Kidney glomerular epithelial cell (primary cell): ENCODE measurements around the gene SLC3A2.

Experiments
- DNase-seq: peaks from one replicate; lab custom pipeline; 2025; lab: John Stamatoyannopoulos, UW

SLC3A2 gene

GRCh38 chr11:62911137-62912130, 30.7 kb downstream of the SLC3A2 start:
- DNase-seq = no peak

- DNase-seq = no peak
Measured at GRCh38 chr11:62912268-62912667, 31.6 kb downstream of the SLC3A2 start.

GRCh38 chr11:62914416-62914815, 33.7 kb downstream of the SLC3A2 start:
- no peak for DNase-seq

DNA sequence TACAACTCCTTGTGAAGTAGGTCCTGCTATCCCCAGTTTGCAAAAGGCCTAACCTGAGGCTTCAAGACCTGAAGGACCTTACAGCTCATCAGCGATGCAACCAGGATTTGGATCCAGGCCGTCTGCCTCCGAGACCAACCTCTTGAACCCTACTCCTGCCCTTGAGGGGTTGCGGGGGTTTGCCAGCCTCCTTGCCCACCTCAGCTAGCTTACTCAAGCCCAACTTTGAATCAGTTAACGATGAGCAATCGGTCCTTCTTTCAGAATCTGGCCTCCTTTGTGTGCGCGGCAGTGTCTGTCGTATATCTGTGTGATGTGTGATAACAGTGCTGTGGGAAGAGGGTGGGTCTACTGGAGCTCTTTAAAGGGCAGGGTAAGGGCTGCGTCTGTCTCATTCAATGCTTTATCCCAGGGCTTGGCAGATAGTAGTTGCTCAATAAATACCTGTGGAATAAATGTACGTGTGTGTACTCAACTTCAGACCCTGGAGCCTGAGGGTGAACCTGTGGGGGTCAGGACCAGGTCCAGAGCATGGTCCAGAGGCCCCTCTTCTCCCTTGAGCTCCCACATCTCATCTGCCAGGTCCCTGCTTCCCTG, 37.3 kb downstream of the SLC3A2 start:
- DNase-seq = no peak

DNA sequence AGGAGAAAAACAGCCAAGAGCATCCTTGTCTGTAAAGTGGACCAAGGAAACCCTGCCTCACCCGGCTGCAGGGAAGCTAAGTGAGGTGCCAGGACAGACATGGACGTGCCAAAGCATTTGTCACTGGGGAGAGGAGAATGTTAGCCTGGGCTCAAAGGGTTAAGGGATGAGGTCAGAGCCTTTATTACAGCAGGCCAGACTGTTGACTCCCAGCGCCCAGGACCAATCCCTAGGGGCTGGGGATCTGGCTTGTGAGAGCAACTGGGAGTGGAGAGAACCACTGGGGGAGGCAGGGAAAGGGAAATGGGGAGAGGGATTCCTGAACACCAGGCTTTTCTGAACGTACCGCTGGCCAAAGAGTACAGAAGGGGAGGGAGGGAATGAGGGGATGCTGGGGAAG, 37.8 kb downstream of the SLC3A2 start:
- DNase-seq = no peak

DNA sequence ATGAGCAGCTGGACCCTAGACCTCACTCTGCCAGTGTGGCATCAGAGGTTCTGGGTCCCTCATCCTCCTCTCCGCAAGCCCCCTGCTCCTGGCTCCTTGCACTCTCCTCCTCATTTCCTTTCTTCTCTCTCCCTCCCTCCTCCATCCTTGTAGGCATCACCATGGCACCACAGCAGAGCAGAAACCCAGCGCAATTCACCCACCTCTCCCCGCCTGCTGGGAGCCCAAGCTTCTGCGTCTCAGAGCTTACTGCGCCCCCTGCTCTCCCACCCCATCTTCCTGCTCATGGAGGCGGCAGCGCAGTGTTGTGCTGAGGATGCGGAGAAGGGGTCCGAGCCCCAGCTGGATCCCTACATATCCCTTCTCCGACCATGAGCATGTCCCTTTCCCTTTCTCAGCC, 38.8 kb downstream of the SLC3A2 start:
- no peak for DNase-seq

- DNase-seq = no peak
Measured at GRCh38 chr11:62919898-62920640, 39.4 kb downstream of the SLC3A2 start.

- no peak for DNase-seq
Measured at GRCh38 chr11:62921201-62921572, 40.5 kb downstream of the SLC3A2 start, which contains the start of gene CHRM1. Gene CHRM1, minus strand, starts transcription at chr11:62921363. Its CDS starts 10,263 bp downstream, at chr11:62911100.

- DNase-seq = no peak
Measured at GRCh38 chr11:62921573-62922188, 41.0 kb downstream of the SLC3A2 start.

- DNase-seq = no peak
Measured at GRCh38 chr11:62922189-62922589, 41.5 kb downstream of the SLC3A2 start.

- DNase-seq = no peak
Measured at GRCh38 chr11:62922653-62923431, 42.1 kb downstream of the SLC3A2 start.

GRCh38 chr11:62923601-62924411, 43.1 kb downstream of the SLC3A2 start:
- DNase-seq = no peak

DNA sequence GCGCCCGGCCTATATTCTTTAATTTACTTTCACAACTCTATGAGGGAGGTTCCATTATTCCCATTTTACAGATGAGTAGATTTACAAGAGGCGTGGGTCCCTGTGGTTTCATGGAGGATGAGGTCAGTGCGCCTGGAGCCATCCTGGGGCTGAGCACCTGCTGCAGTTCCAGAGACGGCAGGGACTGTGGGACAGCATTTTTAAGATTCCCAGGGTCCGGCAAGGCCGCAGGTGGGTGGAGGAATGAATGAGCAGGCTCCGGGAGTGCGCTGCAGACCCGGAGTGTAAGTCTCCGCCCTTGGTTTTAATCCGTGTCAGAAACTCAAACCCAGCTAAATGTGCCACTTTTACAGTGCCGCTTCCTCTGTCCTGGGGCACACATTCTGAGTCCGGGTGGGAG, 44.6 kb downstream of the SLC3A2 start:
- no peak for DNase-seq

DNA sequence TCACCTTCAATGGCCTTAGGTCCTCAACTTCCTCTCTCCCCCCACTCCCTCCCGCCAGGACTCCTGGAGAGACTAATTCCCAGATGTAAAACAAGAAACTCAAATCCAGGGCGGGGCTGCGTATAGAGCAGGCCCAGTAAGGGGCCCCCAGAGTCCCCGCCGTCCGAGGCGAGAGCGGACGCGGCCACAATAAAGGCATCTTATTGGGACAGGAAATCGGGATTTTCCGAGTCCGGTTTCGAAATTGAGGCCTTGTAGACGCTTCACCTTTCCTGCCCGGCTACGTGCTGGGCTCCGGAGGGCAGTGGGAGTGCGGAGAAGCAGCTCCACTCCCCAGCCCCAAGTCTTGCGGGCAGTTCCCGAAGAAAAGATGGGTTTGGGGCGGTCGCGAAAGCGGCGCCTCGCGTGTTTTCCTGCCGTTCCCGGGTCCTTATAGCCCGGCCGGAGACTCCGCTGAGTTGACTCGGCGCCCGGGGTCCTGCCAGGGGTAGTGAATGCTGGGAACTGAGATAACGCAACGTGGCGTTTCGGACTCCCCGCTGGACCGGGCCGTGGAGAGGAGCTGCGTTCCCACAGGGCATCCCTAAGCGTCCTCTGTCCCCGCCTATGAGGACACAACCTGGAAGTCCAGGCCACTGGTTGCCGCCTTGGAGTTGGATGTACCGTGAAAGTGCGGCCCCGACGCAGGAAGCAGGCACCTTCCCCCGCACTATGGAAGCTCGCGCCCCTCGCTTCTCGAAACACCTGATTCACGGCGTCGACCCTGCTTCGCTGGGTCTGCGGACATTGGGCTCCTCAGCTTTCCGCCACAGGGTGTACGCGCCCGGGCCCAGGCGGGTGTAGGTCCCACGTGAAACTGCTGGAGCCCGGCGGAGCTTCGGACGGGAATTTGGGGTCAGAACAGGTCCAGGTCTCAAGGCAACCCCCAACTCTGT, 45.3 kb downstream of the SLC3A2 start:
- no peak for DNase-seq

- DNase-seq = no peak
Measured at GRCh38 chr11:62926680-62927455, 46.2 kb downstream of the SLC3A2 start.

DNA sequence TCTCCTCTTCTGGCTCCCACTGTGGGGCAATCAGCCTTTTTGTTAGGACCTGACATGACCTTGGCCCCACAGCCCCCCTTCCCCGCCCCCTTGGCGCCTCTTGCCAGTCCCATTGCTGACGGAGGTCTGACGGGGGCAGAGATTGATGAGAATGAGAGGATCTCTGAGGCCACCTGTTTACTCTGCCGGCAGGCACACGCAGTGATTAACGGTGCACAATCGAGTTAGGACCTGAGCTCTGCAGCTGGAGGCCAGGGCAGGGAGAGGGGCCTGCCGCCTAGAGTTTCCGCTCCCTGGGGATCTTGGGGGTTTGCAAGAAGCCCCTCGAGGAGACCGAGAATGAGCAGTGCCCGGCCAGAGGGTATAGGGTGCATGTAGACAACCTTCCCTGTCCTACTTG, 47.3 kb downstream of the SLC3A2 start:
- DNase-seq = no peak

GRCh38 chr11:62930157-62930556, 49.5 kb downstream of the SLC3A2 start:
- DNase-seq = no peak

DNA sequence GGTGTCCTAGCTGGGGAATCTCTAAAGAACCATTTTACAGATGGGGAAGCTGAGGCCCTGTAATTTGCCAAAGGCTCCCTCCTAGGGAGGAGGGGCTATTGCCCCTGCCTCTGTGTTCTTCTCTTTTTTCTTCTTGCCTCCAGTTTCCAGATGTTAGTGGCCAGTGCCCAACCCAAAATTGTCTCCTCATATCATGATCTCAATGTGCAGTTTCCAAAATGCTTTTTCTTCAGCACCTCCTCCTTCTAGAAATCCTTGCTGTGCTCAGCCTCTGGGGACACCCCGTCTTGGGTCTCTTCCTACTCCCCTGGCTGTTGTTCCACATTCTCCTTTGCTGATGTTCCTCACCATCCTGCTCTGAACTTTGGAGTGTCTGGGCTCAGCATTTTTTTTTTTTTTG, 50.0 kb downstream of the SLC3A2 start:
- DNase-seq = no peak
